G401.6 (cell line): ENCODE measurements around the gene SKI.

ENCODE experiments used
- FAIRE-seq: peaks from 2 replicates; lab custom pipeline; 2012; peaks lifted over from hg19 to GRCh38; lab: Jason Lieb, UNC

The SKI gene

DNA sequence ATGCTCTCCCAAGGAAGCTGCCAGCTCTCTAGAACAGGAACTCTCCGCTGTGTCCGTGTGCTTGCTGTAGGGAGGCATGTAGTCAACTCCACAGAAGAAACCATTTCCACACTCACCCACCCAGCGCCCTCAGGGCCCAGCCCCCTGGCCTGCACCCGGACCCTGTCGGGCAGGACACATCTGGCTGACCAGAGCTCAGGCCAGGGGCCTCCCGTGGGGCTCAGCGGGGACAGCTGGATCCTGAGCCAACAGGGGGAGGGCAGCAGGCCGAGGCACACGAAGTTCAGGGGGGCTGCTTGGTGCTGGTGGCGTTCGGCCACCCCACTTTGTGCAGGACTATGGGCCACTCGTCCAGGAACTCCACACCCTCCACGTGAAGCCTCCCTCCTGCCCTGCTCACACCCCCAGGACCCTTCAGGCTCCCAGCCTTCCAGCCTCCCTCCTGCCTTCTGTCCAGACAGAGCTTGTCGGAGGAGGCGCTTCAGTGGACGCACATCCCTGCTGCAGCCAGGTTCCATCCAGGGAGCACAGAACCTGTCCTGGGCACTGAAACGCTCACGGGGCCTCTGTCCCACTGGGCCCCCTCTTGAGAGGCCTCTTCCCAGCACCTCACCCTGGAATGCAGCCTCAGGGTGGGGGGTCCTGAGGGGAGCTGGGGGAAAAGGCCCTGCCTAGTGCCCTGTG, 18.6 kb upstream of the SKI start:
- no peak for FAIRE-seq

DNA sequence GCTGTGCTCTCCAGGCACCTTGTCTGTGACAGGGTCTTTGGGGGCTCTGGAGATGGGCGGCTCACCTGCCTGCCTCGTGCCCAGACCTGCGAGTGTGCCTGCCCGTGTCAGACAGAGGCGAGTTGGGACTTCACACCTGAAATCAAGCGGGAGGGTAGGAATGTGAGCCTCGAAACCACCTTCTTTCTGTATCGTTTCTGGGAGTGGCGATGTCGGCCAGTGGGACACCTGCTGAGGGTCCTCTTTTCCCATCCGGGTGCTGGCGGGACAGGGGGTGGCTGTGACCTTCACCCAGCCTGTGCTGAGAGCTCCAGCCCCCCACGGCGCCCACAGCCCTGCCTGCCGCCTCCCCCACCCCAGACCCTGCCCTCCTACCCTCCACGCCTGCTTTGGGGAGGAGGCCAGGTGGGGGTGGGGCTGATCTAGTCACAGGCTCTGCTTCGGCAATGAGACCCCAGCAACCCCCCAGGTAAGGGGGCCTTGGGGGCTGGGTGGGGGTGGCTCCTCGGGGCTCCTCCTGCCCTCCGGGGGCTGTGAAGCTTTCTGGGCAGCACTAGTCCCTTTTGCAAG, 17.9 kb upstream of the SKI start:
- no peak for FAIRE-seq

DNA sequence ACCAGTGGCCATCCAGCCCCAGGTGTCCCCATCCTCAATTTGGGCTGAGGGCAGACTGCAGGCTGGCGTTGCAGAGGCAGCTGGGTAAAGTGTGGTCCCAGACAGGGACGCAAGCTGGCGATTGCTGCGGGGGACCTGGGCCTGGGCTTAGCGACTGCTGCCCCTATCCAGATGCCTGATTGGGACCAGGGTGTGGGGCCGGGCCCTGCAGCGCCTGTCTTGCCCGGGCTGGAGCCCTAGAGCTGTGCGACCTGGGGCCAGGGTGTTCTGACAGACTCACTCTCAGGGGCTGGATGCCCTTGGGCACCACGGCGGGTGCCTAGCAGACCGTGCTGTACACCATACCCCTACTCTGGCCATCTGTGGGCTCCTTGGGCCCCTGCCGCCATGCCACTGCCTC, 17.3 kb upstream of the SKI start:
- FAIRE-seq = no peak

DNA sequence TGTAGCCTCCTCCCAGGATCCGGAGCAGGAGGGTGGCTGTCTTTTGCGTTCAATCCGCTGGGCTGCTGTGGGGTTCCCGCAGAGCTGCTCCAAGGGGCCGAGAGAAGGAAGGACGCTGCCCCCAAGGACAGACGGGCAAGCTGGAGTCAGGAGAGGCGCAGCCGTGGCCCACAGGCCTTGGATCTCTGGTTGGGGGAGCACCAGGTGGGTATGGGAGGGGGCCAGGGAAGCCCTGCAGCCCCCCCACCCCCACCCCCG, 15.9 kb upstream of the SKI start:
- FAIRE-seq = no peak

DNA sequence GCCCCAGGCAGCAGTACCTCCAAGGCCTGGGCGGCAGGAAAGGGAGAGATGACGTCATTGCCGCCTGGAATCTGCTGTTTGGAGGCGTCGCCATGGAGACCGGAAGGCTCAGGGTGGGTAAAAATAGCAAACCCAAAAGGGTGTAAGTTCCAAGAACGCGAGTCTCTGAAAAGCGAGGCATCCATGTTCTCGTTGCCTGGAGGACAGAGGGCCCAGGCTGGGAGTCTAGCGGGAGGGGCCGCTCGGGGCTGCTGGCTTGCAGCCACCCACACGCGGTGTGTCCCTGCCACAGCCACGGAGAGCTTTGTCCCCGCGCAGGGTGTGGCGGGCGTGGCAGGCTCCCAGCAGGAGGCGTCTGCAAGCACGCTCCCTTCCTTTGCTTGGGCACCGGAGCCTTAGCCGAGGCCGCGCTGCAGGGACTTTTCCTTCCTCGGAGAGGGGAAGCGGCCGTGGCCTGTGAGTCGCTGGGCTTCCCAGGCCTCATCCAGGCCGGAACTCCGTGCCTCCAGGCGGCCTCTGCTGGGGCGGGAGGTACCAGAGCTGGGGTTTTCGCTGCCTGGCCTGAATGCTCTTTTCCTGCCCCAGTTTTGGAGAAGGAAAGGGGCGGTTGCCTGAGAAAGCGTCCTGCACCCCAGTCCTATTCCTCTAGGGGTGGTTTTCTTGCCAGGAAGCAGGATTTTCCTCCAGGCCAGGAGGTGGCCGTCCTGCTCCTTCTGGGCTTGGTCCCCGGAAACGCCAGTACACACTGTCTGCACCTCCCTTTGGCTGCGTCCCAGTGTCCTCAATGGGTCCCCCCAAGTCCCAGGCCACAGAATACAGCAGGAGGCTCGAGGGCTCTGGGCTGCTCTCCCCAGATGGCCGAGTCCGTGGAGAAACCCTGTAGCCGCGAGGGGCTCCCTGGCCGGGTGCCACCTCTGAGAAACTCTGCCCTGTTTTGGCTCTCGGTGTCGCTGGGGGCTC, 15.3 kb upstream of the SKI start:
- peak; percentile 87 for FAIRE-seq

DNA sequence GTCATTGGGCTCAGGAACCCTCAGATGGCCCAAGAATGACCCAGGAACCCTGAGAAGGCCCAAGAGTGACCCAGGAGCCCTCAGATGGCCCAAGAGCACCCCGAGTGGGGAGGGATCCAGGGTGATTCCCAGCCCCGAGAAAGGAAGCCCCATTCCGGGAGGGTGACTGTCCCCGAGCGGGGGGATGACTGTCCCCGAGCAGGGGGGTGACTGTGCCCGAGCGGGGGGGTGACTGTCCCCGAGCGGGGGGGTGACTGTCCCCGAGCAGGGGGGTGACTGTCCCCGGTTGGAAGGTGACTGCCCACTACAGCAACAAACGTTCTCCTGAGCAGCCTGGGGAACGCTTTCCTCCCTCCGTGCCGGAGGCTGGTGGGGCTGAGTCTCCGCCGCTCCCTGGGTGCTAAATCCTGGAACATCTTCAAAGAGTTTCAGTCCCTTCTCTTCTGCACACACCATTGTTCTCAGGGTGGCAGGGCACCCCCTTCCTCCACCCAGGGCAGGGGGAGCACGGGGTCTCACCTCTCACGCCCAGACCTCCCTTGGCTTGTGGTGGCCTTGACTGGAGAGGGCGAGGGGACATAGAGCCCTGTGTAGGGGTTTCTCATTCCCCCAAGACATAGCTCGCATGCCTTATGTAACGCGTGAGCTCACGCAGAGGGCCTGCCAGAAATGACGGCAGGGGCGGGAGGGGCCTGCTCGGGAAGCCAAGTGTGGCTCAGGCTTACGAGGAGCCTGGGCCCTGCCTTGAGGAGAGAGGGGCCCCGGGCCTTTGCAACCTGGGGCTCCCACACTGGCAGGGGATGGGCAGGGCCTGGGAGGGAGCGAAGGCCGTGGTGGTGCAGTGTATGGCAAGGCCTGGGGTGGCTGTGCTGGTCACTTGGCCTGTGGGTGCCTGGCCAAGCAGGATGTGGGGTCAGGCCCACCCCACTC, 14.3 kb upstream of the SKI start:
- FAIRE-seq = no peak

DNA sequence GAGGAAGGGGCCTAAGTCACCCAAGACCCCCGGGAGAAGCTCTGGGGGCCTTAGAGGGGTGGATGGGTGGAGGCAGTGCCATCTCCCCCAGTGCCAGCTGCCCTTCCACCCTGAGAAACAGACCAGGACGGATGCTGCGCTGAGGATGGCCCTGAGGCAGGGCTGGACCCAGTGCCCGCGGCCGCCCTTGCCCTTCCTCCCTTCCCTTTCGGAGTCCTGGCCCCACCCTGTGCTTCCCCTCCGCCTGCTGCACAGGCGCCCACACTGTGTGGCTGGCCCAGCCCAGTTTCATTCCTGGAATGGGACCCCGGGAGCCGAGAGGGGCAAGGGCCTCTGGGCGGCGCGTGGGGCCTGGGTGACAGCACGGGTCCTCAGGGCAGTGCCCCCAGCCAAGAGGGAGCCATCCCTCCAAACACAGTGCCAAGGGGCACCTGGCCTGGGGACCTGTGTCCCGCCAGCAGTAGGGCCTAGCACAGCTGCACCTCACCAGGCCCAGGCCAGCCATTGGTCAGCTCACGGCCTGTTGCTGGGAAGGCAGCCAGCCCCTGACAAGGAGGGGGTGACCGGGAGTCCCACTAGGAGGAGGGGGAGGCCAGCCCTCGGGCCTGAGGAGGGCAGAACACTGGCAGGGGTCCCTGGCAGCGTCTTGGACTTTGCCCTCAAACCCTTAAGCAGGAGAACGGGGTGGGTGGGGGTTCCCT, 13.4 kb upstream of the SKI start:
- FAIRE-seq = no peak

DNA sequence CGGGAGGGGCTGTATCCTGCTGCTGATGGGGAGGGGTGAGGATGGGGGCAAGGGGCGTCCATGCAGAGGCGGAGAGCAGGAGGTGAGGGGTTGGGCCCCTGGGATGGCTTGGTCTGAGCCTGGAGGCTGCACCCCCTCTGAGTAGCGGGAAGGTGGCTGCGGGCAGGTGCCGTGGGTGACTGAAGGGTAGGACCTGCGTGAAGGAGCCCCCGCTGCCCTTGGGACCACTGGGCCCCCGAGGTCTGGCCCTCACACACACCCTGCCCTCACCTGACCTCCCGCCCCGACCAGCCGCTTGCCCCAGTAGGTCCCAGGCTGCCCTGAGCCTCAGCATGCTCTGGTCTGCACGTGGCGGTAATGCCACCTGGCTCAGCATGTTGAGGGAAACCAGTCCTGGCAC, 12.8 kb upstream of the SKI start:
- FAIRE-seq = no peak

DNA sequence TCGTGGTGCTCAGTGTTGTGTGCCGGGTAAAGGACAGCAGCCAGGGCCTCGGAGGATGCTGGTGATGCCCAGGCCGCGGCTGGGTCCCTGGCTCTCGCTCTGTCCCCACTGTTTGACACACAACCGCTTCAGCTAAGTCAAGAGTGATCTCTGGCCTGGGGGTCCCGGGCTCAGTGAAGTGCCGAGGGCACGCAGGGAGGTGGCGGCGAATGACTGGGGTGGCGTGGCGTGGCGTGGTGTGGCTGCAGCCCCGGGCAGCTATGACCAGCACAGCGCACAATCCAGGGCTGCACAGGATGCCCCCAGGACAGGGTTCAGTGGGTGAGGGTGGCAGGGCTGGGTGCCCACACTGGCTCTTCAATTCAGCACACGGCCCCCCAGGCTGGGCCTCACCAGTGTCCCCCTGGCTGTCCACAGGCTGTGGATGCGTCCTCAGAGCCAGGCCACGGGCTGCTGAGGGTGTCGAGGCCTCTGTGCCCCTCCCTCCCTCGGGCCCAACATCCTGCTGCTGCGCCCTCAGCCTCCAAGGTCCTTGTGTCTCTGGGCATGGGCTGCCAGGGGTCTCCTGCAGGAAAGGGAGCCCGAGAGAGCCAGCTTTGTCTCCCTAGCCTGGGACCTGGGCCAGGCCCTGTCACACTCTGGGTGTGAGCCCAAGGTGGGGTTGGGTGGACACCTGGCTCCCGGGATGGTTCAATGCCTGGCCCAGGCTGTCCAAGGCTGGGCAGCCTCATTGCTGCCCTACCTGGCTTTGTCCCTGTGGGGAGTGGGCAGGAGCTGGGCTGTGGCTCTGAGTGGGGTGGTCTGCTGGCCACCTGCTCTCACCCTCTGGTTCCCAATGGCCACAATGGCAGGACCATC, 12.0 kb upstream of the SKI start:
- no peak for FAIRE-seq

DNA sequence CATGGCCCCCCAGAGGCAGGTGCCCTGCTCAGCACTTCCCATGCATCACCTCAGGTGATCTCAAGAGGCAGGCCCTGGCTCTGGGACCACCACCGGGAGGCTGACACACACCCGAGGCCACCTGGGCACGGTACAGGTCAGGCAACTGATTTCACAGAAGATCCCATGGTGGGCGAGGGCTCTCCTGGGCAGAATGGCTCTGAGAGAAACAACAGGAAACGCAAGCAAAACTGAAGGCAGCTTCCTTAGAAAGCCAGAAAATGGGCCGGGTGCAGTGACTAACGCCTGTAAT, 11.4 kb upstream of the SKI start:
- no peak for FAIRE-seq

DNA sequence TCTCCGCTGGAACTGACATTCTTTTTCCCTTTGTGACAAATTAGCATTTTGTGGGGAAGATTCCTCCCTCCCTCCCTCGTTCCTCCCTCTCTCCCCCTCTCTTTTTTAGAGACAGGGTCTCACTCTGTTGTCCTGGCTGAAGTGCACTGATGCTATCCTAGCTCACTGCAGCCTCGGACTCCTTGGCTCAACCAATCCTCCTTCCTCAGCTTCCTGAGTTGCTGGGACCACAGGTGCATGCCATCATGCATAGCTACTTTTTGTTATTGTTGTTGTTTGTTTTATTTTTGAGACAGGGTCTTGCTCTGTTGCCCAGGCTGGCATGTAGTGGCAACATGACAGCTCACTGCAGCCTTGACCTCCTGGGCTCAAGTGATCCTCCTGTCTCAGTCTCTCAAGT, 6.8 kb upstream of the SKI start:
- no peak for FAIRE-seq

DNA sequence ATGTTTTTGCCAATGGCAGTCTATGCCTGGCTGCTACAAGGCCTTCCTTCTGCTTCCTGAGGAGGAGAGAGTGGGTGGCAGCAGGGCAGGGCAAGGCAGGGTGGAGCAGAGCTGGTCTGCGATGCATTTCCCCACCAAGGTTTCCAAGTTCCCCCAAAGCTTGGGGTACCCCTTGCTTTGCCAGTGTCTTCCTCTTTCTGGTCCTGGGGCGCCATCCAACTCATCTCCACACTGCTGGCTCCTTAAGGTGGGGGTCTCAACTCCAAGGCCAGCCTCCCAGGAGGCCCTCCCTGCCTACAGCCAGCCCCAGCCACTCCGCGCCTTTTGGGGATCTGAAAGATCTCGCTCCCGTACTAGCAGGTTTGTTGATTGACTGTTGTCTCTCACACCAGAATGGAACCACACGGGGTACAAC, 3.9 kb upstream of the SKI start:
- FAIRE-seq = no peak

DNA sequence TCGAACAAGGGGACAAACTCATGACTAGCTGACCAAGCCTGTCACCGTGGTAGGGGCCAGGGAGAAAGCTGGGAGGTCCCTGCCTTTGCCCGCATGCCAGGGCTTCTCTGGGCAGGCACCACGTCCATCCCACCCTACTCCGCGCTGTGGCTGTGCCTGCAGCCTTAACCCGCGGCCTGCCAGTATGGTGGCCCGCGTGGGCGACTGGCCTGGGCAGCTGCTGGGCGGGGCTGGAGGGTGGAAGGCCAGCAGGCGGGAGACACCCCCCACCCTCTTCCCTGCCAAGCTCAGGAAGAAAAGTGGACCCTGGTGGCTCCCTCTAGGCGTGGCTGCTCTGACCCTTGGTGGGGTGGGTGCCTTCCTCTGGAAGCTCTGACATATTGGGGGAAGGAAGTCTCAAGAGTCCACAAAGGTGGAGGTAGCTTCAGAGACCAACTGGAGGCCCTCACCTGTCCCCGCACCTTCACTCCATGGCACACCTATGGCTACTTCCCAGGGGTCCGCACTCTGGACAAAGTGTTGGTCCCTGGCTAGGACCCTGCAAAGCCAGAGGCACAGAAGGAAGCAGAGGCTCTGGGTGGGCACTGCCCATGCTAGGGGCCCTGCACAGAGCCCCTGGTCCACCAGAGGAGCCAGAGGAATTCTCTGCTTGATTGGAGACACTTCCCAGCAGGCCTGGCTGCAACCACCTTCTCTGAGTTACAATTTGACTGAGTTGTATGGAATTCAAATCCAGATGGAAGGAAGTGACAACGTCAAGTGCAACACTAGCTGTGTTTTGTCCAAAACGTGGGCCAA, 3.3 kb upstream of the SKI start:
- FAIRE-seq = no peak

DNA sequence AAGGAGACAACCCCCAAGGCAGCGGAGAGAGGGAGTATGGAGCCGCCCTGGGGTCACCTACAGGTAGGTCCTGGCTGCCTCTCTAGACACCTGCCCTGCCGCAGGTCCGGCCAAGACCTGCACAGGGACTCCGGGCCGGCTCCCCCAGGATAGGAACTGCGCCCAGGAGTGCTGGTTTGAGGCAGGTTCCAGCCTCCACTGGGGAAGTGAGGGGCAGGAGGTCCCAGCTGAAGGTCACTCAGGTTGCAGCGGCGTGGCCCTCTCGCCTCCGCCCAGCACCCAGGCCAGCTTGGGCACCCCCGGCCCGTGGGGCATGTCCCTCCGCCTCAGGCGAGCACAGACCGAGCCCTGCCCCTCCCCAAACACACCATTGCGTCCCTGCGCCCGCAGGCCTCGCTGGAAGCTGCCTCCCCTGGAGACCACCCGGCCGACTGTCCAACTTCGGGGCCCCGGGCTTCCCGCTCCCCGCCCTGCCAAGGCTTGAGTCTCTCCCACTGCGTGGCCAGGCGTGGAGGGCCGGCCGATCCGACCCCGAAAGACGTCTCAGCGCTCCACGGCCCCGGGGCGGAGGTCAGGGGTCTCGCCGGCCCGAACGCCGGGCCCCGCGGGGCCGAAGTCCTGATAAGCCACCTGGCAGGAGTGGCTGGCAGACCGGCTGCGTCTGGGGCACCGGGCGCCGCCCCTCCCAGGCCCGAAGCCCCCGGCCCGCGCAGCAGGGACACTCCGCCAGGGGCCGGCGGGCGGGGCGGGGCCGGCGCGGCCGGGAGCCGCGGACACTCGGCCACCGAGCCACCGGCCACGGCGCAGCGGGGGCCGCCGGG, 1.4 kb upstream of the SKI start:
- no peak for FAIRE-seq

DNA sequence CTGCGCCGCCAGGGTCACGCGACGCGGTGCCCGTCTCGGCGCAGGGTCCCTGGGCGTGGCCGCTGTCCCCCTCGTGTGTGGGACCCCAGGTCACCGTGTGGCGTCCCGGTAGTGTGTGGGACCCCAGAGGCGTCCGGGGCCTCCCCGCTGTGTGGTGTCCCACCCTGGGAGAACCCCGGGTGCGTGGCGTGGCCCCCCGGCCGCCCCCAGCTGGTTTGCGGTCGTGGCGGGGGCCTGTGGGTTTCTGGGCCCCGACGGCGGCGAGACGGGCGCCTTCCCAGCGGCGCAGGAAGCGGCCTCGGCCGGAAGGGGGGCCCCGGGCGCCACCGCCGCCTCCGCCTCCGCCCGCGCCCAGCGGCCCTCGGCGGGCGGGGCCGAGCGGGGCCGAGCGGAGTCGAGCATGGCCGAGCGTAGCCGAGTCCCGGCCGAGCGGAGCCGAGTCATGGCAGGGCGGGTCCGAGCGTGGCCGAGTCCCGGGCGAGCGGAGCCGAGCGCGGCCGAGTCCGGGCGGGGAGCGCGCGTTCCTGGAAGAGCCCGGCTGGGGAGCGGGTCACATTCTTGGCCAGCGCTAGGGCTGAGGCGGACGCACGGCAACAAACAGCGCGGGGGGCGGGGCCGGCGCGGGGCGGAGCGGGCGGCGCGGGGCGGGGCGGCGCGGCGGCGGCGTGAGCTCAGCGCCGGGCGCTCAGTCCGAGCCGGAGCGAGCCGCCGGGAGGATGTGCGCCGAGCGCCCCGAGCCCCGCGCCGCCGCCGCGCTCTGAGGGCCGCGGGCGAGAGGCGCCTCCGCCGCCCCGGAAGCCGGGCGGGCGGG, 568 bp upstream of the SKI start:
- FAIRE-seq = no peak

DNA sequence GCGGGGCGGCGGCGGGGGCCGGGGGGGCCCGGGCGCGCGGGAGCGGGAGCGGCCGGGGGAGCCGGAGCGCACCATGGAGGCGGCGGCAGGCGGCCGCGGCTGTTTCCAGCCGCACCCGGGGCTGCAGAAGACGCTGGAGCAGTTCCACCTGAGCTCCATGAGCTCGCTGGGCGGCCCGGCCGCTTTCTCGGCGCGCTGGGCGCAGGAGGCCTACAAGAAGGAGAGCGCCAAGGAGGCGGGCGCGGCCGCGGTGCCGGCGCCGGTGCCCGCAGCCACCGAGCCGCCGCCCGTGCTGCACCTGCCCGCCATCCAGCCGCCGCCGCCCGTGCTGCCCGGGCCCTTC, 546 bp downstream of the SKI start:
- no peak for FAIRE-seq

DNA sequence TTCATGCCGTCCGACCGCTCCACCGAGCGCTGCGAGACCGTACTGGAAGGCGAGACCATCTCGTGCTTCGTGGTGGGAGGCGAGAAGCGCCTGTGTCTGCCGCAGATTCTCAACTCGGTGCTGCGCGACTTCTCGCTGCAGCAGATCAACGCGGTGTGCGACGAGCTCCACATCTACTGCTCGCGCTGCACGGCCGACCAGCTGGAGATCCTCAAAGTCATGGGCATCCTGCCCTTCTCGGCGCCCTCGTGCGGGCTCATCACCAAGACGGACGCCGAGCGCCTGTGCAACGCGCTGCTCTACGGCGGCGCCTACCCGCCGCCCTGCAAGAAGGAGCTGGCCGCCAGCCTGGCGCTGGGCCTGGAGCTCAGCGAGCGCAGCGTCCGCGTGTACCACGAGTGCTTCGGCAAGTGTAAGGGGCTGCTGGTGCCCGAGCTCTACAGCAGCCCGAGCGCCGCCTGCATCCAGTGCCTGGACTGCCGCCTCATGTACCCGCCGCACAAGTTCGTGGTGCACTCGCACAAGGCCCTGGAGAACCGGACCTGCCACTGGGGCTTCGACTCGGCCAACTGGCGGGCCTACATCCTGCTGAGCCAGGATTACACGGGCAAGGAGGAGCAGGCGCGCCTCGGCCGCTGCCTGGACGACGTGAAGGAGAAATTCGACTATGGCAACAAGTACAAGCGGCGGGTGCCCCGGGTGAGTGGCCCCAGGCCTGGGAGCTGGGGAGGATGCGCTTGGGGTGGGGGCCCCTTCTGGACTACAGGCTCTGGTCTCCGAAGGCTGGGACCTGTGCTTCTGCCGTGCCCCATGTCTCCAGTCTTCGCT, 1.1 kb downstream of the SKI start:
- no peak for FAIRE-seq
